Esophagus muscularis mucosa (tissue), 3 donors: ENCODE measurements around the gene SIM1.

Experiments used
- POLR2A ChIP-seq: fragments of 450-650 bp; IDR thresholded peaks from one replicate; pipeline ENCODE4 v1.6.1; 2017; ENCODE audit warnings: antibody characterized with exemption, moderate library complexity, mild to moderate bottlenecking, low read depth
- POLR2AphosphoS5 ChIP-seq, 2 donors: sonication (generic); formaldehyde crosslinking; IDR thresholded peaks; one replicate each; pipeline ENCODE4 v1.6.1; 2017; ENCODE audit warnings: antibody characterized with exemption in 2 of 2
- TF ChIP-seq, protein P1 (sequence below), 3 experiments: fragments of 200-600 bp in 2 of 3; fragments of 450-650 bp in 1 of 3; sonication (generic) in 2 of 3; IDR thresholded peaks; one replicate each; pipeline ENCODE4 v1.5.1; 2017 to 2019; ENCODE audit warnings: antibody characterized with exemption in 3 of 3, mild to moderate bottlenecking in 2 of 3, moderate library complexity in 1 of 3

DNA sequence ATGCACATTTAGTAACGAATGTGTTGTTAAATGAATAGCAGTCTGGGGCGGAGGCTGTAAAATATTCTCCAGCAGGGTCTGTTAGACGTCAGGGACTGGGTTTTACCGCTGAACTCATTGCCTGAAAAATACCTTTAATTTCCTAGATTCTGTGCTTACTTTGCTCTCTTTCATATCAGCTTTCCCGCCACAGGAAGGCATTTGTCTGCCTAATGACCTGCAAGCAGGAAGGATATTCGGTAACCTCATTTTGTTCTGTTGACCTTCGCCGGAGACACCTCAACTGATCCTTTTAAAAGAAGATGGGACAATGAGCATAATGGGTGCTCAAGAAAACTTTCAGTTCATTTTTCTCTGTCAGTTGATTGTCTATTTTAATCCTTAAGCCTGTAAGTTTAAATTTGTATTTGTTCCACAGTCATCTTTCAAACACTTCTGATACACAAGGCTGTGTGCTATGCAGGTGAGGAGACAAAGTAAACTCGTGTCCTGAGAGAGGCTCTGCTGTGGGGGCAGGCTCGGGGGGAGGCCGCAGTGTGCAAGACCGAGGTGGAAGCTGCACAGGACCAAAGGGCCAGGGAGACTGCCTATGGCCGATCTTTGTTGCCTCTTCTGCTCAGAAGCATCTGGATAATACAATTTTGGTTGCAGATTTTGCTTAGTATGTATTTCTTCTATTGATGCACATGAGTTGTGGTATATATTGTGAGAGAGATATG is 27.4 kb upstream of the SIM1 start:
- TF ChIP-seq, protein P1, sequence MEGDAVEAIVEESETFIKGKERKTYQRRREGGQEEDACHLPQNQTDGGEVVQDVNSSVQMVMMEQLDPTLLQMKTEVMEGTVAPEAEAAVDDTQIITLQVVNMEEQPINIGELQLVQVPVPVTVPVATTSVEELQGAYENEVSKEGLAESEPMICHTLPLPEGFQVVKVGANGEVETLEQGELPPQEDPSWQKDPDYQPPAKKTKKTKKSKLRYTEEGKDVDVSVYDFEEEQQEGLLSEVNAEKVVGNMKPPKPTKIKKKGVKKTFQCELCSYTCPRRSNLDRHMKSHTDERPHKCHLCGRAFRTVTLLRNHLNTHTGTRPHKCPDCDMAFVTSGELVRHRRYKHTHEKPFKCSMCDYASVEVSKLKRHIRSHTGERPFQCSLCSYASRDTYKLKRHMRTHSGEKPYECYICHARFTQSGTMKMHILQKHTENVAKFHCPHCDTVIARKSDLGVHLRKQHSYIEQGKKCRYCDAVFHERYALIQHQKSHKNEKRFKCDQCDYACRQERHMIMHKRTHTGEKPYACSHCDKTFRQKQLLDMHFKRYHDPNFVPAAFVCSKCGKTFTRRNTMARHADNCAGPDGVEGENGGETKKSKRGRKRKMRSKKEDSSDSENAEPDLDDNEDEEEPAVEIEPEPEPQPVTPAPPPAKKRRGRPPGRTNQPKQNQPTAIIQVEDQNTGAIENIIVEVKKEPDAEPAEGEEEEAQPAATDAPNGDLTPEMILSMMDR (IDR thresholded peaks at IDR 0.05) = no peak
- TF ChIP-seq POLR2A (no peak), POLR2AphosphoS5 (IDR thresholded peaks at IDR 0.05) (no peak)
